PC-3 (cell line): Measurements from ENCODE around the gene TRIM47. TPM values are rescaled to one million over a fixed set of nuclear protein-coding genes. Genes with fewer than 3 reads are reported as not detected.

ENCODE experiments used
- ATAC-seq: fragments of 200-7000 bp; cut with Tn5 transposase; 2 replicates; pipeline ENCODE4 v1.9.1; 2020; ENCODE audit warnings: mild to moderate bottlenecking, moderate library complexity
- BruUV-seq: library from RNA; stranded (reverse); fragments of 400-500 nt; replicated peaks from 2 replicates; lab custom pipeline; 2021; lab: Mats Ljungman, UMichigan
- CTCF ChIA-PET: fragments of 300-600 bp; sonication (Branson Sonifier 250); formaldehyde crosslinking; loops from one replicate; lab custom pipeline; 2022; ENCODE audit warnings: antibody characterized with exemption; lab: Charles Lee
- POLR2A ChIA-PET: fragments of 300-600 bp; sonication (Branson Sonifier 250); formaldehyde crosslinking; loops from one replicate; lab custom pipeline; 2022; ENCODE audit warnings: antibody characterized with exemption; ENCODE audit not compliant: unreplicated experiment; lab: Charles Lee
- DNase-seq: peaks from one replicate; pipeline ENCODE4 v3.0.0-alpha.2; 2015
- H2AFZ ChIP-seq: fragments of 300-600 bp; sonication (generic); 2 replicates; pipeline ENCODE4 v1.6.0; 2016; ENCODE audit warnings: antibody characterized with exemption, low read length
- H3F3A ChIP-seq: fragments of 300-600 bp; sonication (generic); one replicate; pipeline ENCODE4 v1.6.0; 2017; ENCODE audit warnings: antibody characterized with exemption, low read length, control low read depth, mild to moderate bottlenecking; ENCODE audit not compliant: unreplicated experiment
- H3K27ac ChIP-seq: fragments of 300-600 bp; sonication (generic); 2 replicates; pipeline ENCODE4 v1.5.1; 2016; ENCODE audit warnings: mild to moderate bottlenecking, low read length
- H3K27me3 ChIP-seq: fragments of 300-600 bp; sonication (generic); 2 replicates; pipeline ENCODE4 v1.6.1; 2016; ENCODE audit warnings: low read length, mixed read lengths
- H3K36me3 ChIP-seq: fragments of 300-600 bp; sonication (generic); 2 replicates; pipeline ENCODE4 v1.6.1; 2016; ENCODE audit warnings: low read depth, mixed run types, low read length, mixed read lengths
- H3K4me1 ChIP-seq: fragments of 300-600 bp; sonication (generic); 2 replicates; pipeline ENCODE4 v1.5.1; 2016; ENCODE audit warnings: low read length; ENCODE audit not compliant: insufficient read depth
- H3K4me2 ChIP-seq: fragments of 300-600 bp; sonication (generic); 2 replicates; pipeline ENCODE4 v1.6.0; 2016; ENCODE audit warnings: low read length
- H3K4me3 ChIP-seq: fragments of 300-600 bp; sonication (generic); 2 replicates; pipeline ENCODE4 v1.5.1; 2016; ENCODE audit warnings: mild to moderate bottlenecking, low read length, mixed read lengths
- H3K79me2 ChIP-seq: fragments of 300-600 bp; sonication (generic); 2 replicates; pipeline ENCODE4 v1.6.1; 2017; ENCODE audit warnings: low read length, mixed read lengths
- H3K9ac ChIP-seq: fragments of 300-600 bp; sonication (generic); 2 replicates; pipeline ENCODE4 v1.6.0; 2016; ENCODE audit warnings: mild to moderate bottlenecking, low read length
- H3K9me2 ChIP-seq: fragments of 300-600 bp; sonication (generic); replicated peaks from 2 replicates; pipeline ENCODE4 v1.6.1; 2016; ENCODE audit warnings: mixed run types, low read length, mixed read lengths
- H3K9me3 ChIP-seq: fragments of 300-600 bp; sonication (generic); 2 replicates; pipeline ENCODE4 v1.6.1; 2016; ENCODE audit warnings: low read length, mixed read lengths
- H4K20me1 ChIP-seq: fragments of 300-600 bp; sonication (generic); 2 replicates; pipeline ENCODE4 v1.6.1; 2016; ENCODE audit warnings: low read length, mixed read lengths
- CTCF ChIP-seq: fragments of 300-600 bp; sonication (generic); conservative IDR thresholded peaks from 2 replicates; pipeline ENCODE4 v1.5.1; 2017; ENCODE audit warnings: antibody characterized with exemption, low read depth, mild to moderate bottlenecking, low read length
- EZH2 ChIP-seq: fragments of 300-600 bp; sonication (generic); IDR thresholded peaks from one replicate; pipeline ENCODE4 v1.6.1; 2017; ENCODE audit warnings: antibody characterized with exemption, mild to moderate bottlenecking, low read length; ENCODE audit not compliant: unreplicated experiment
- EZH2phosphoT487 ChIP-seq: fragments of 300-600 bp; sonication (generic); IDR thresholded peaks from 2 replicates; pipeline ENCODE4 v1.6.1; 2018; ENCODE audit warnings: mild to moderate bottlenecking, antibody characterized with exemption, low read length, borderline replicate concordance
- intact Hi-C: fragments of 100-400 bp; cut with micrococcal nuclease; formaldehyde crosslinking; loops from 2 replicates; pipeline ENCODE4 v1.9.0; 2023
- total RNA-seq: library from RNA; depleted of rRNA; stranded (reverse); fragments of >200 nt; gene quantifications from 2 replicates; pipeline ENCODE4 v1.2.3, GENCODE V29; 2014

TRIM47 gene
- total RNA-seq, 1 experiment from 2014 or later: 73.7 TPM

GRCh38 chr17:75892556-75893224 lies 14.3 kb upstream of the TRIM47 start:
- no peak for DNase-seq
- intact Hi-C loops: no loop called here
- H3K79me2 ChIP-seq: peaks cover 30% of the 10 kb centered on the region
- peaks cover 14% of the 10 kb centered on the region for H3K4me1 ChIP-seq
- no peaks in the 10 kb centered on the region for H3K9me2 ChIP-seq
- CTCF ChIA-PET: no interaction called here
- no peak for ATAC-seq
- H3K36me3 ChIP-seq: peaks cover 7% of the 10 kb centered on the region; the same call in 1 of the 2 replicates
- peaks cover 7% of the 10 kb centered on the region for H3F3A ChIP-seq
- H2AFZ ChIP-seq: no peak overlapping the region
- no peak for TF ChIP-seq CTCF
- no peak overlapping the region for H3K9ac ChIP-seq
- POLR2A ChIA-PET: no interaction called here
- no TSS peak for BruUV-seq
- H3K27me3 ChIP-seq: no peaks in the 10 kb centered on the region
- H3K4me3 ChIP-seq: no peak overlapping the region
- no peaks in the 10 kb centered on the region for H3K9me3 ChIP-seq
- no peaks in the 10 kb centered on the region for H4K20me1 ChIP-seq
- no peak overlapping the region for H3K4me2 ChIP-seq
- H3K27ac ChIP-seq: no peak overlapping the region

GRCh38 chr17:75891605-75892555 lies 13.5 kb upstream of the TRIM47 start:
- H3K9me2 ChIP-seq: no peaks in the 10 kb centered on the region
- DNase-seq: no peak
- no TSS peak for BruUV-seq
- peaks cover 30% of the 10 kb centered on the region for H3K79me2 ChIP-seq
- H3K4me3 ChIP-seq: no peak overlapping the region
- H3F3A ChIP-seq: no peaks in the 10 kb centered on the region
- H3K4me2 ChIP-seq: no peak overlapping the region
- H3K27me3 ChIP-seq: no peaks in the 10 kb centered on the region
- TF ChIP-seq EZH2phosphoT487 (no peak), CTCF (no peak), EZH2 (no peak)
- intact Hi-C loops: no loop called here
- no peaks in the 10 kb centered on the region for H3K9me3 ChIP-seq
- no peak overlapping the region for H3K9ac ChIP-seq
- H3K36me3 ChIP-seq: peaks cover 3% of the 10 kb centered on the region; the same call in 1 of the 2 replicates
- no peak overlapping the region for H2AFZ ChIP-seq
- no peak for ATAC-seq
- no peak overlapping the region for H3K27ac ChIP-seq
- POLR2A ChIA-PET: no interaction called here
- no peaks in the 10 kb centered on the region for H4K20me1 ChIP-seq
- CTCF ChIA-PET: no interaction called here
- peaks cover 9% of the 10 kb centered on the region for H3K4me1 ChIP-seq
